Measurements from ENCODE around the gene PAX1.

Gene PAX1

DNA sequence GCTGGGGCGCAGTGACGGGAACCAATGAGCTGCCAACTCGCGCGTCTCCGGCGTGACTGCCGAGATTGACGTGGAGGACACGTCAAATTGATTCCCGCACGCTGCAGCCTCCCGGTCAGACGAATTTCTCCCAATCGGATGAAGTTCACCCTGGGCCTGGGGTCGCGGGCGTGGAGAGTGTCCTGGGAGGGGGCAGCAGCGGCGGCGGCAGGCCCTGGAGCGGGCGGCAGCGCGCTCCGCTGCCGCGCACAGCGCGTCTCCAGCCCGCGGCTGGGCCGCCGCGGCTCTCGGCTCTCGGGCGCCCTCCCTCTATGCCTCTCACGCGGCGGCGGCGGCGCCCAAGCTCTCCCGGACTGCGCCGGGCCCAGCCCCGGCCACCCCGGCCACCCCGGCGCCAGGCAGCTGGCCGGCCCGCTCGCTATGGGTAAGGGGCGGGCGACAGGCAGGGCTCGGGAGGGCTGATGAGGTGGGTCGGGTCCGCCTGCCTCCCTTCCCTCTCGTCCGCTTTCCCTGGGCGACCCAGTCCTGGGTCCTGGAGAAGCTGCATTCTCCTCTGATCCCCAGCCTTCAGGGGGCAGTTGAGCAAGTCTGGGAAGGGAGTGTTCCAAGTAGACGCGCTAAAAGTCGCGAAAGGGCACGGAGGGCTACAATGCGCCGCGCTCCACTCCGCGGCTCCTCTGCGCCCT is at the start of gene PAX1:
TSS of gene PAX1 (plus strand) at position 90 of the 686 bp plus-strand sequence. CDS start at position 139, 49 bp downstream.
- in situ Hi-C loops (cut with MboI; ENCODE audit: low sequenced_read_pairs): no loop called here

DNA sequence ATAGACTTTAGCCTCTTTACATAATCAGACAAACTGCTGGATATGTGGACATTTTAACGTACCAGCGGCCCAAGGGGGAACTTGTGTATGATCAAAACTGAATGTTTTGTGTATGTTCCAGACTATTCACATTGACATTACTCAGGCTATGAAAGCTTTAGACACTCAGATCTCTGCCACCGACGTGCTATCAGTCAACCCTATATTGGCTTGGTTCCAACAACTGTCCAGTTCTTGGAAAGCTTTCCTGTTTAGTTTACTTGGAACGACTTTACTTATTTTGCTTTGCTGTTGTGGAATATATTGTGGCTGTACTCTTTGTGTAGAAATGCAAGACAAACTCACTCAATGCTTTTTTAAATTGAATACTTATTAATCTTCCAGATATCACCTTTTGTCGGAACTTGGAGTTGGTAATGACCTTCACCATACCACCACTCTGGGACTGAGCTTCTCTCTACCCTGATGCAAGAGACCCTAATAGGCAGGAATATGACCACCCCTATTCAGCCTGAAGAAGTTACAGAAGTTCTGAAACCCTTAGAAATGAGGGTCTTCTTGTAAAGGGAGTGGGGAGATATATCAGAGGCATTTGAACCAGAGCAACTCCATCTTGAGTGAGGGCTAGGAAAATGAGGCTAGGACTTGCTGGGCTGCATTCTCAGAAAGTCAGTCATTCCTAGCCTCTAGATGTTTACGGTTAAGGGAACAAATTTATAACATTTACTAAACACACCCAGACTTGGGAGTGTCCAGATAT is 49.0 kb upstream of the PAX1 start:
- in situ Hi-C loops (cut with MboI; ENCODE audit: low sequenced_read_pairs): no loop called here

DNA sequence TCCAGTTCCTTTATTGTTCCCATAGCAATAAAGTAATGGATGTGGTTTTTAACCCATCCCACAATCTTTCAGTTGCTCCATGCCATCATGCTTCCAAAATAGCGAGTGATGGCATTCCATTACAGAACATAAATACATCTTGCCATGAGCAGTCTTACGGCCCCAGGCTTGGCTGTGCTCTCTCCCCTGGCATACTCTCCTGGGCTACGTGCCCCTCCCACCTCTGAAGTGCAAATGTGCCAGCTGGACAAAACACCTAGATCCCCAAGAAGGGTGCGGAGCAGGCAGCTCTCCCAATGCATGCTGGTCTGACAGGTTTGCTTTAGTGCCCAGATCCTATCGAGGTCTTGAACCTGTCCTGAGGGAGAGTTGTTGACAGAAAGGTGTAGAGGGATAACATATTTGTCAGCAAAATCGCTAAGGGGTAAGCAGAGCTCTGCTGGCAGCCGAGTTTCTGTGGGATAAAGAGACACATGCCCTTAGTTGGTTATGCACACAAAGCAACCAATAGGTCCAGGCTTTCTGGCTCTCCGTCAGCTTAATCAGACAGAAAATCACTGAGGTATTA is 43.9 kb upstream of the PAX1 start:
- in situ Hi-C loops (cut with MboI; ENCODE audit: low sequenced_read_pairs): no loop called here

DNA sequence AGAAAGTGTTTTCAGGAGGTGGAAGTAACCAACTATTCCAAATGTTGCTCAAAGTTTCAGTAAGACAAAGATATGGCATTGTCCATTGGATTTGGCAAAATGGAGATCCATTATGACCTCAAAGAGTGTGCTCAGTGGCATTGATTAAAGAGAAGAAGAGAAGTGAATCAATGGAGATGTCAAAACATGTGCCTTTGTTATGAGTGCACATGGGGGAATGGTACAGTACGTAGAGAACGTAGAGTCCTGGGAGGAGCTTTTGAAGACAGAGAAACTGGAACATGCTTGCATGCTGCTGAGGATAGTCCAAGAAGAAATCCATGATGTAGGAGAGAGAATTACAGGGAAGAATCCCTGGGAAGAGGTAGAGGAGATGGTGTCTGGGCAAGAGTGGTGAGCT is 42.0 kb upstream of the PAX1 start:
- in situ Hi-C loops (cut with MboI; ENCODE audit: low sequenced_read_pairs): no loop called here

DNA sequence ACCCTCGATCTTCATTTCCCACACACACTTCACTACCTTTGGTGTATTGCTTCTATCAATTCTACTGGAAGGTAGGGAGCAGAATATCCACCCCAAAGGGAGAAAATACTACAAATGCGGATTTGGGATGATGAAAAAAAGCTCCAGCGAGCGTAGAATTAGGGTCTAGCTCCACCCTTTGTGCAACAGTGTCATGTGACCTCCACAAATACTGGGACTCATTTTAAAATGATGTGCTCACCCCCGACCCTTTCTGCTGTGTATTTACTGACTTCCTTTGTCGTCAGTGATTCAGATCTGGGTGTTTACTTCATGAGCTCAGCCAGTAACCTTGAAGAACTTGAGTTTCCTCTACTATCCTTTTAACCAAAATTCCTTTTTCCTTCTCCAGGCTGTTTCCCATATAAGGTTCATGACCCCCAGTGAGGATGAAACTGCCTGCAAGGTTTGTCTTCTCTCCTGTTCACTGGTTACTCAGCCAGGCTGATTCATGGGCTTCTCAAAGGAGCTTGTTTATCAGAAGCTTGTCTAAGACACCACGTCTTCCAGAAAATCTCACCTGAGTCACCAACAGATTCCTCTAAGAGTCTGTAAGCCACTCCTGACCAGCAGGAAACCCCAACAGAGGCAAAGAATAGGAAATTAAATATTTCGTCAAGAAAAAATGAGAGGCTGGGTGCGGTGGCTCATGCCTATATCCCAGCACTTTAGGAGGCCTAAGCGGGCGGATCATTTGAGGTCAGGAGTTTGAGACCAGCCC is 39.6 kb upstream of the PAX1 start:
- in situ Hi-C loops (cut with MboI; ENCODE audit: low sequenced_read_pairs): no loop called here

DNA sequence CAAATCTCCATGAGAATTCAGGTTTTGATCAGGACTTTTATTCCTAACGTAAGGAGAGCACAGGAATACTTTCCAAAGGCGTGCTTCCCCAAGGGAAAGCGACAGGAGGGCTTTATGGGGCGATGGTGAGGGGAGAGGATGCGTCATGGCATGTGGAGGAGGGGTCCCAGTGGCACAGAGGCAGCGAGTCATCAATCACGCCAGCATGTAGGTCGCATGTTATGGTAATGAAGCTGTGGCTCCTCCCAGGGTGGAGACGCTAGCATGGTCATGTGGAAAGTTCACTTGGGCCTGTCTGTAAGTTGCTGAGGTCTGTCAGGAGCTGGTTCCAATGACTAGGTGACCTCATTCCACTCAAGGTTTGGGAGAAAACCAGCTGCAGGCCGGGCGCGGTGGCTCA is 35.3 kb upstream of the PAX1 start:
- in situ Hi-C loops (cut with MboI; ENCODE audit: low sequenced_read_pairs): no loop called here

DNA sequence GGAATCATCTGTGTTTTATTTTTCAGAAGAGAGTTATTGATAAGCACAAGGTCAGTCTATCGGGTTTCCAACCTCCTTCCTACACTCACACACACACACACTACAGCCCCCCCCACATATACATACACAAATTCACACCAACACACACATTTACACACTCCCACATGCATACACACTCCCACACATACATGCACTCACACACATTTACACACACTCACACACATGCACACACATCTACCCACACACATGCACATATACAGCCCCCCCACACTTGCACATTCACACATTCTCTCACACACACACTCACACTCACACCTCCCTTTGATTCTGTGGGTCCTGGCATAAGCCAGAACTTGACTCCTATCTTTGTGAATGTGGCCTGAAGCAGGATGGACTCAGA is 34.5 kb upstream of the PAX1 start:
- in situ Hi-C loops (cut with MboI; ENCODE audit: low sequenced_read_pairs): no loop called here

DNA sequence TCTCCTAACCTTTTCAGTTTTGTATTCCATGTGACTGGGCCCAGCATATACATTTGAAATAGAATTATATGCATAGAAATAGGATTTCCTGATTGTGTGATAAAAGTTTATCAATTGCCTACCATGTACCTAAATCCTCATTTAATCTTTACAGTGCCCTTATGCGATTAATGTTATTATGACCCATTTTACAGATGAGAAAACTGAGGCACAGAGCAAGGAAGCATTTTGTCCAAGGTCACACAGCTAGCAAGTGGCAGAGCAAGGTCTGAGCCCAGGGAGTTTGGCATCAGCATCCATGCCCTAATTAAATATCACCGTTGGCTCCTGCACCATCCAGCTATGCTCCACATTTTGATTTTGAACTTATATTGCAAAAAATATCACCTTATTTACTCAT is 28.2 kb upstream of the PAX1 start:
- in situ Hi-C loops (cut with MboI; ENCODE audit: low sequenced_read_pairs): no loop called here

DNA sequence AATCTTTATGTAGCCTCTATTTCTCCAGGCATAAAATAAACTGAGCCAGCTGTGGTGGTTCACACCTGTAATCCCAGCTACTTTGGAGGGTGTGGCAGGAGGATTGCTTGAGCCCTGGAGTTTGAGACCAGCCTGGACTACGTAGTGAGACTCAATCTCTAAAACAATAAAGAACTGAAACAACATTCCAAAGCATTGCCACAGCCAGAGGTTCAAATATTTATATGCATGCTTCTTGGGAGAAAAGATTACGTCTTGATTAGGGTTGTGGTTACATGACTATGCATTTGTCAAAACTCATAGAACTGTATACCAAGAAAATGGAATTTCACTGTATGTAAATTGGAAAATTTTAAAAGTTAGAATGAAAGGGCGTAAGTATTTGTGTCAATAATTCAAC is 27.7 kb upstream of the PAX1 start:
- in situ Hi-C loops (cut with MboI; ENCODE audit: low sequenced_read_pairs): no loop called here

DNA sequence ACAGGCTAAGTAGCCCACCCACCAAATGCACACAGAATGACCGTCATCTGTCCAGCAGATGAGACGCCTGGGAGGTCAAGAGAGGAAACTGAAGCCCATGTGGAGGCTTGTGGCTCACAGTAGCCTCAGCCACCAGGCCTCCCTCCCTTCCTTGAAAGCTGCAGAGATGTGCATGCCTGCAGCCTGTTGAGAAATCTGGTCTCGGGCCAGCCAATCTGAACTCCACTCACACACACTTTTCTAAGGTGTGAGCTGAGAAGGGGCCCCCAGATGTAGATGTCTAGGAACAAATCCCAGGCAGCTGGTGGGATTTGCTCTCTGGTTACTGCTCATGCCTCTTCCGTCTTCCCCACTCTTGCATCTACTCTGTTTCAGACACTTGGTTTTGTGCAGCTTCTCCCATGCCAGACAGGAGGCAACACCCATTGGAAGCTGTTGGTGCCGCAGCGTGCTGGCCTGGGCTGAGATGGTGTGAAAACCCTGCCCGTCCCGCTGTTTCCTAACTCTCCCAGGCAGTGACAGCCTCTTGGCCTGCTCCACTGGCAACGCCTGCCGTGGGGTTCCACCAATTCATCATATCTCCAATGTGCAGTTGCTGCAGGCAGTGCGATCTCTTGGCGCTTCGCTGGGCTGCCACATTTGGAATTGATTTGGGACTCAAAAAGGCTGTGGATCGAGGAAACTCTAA is 24.1 kb upstream of the PAX1 start:
- in situ Hi-C loops (cut with MboI; ENCODE audit: low sequenced_read_pairs): no loop called here

DNA sequence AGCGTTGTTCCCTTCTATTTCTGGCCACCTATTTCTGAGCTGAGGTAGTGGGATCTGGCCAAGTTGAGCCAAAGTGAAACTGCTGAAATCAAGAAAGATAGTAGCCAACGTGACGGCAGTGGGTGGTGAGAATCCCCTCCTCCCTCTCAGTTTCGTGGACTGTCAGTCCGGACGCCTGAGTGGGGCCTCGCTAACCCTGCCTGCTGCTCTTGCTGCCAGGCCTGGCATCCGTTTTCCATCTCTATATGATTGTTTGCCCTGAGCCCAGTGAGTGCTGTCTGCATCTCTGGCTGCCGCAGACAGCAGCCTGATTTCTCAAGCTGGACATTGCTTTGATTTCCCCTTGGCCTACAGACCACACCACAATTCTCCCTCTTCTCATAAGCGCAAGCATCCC is 23.5 kb upstream of the PAX1 start:
- in situ Hi-C loops (cut with MboI; ENCODE audit: low sequenced_read_pairs): no loop called here

DNA sequence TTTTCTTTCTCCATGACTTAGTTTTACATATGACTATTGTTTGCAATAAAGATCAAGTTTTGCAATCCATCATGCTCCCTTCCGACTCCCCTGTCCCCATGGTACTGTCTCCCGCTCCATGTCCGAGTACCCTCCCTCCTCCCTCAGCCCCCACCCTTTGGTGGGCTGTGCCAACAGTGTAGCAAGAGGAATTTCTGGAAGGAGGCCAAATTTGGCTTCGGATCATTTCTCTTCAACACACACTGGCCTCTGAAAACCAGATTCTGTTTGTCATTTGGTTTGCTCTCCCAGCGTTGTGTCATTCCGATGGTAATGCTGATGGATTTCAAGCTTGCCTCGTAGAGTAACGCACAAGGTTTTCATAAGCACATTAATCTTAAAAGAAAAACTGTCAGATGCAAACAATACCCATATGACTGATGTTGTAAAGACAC is 22.9 kb upstream of the PAX1 start:
- in situ Hi-C loops (cut with MboI; ENCODE audit: low sequenced_read_pairs): no loop called here

DNA sequence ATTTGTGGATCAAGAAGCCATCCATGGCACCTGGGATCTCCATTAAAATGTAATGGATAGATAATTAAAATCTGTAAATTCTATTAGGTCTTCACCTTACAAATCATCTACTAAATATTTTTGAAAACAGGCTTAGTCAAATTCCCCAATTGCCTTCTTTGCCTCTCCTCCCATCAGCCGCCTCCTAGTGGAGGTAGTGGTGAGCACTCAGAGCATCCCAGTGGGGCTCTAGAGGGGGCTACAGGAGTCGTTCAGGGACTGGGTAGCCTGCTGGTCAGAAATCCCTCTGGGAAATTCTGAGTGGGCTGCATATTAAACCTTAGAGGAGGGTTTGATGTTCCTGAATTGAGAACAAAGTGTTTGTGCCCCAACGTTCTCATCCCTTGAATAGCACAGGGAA is 20.8 kb upstream of the PAX1 start:
- in situ Hi-C loops (cut with MboI; ENCODE audit: low sequenced_read_pairs): no loop called here

DNA sequence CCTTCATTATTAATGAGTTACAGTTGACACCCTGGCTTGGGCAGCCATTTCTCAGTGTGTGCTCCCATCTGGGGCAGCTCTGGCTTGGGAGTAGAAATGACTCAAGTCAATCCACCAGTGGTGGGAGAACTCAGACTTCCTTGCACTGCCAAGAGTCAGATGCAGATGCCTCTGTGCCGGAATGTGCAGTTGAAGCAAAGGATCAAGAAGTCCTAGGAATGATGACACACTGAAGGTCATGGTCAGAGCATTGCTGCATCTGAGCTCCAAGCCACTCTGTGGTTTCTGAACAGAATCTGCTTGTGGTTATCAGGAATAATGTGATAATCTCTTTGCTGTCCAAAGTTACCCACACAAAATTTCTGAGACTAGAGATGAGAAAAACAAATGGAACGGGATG is 19.5 kb upstream of the PAX1 start:
- in situ Hi-C loops (cut with MboI; ENCODE audit: low sequenced_read_pairs): no loop called here

DNA sequence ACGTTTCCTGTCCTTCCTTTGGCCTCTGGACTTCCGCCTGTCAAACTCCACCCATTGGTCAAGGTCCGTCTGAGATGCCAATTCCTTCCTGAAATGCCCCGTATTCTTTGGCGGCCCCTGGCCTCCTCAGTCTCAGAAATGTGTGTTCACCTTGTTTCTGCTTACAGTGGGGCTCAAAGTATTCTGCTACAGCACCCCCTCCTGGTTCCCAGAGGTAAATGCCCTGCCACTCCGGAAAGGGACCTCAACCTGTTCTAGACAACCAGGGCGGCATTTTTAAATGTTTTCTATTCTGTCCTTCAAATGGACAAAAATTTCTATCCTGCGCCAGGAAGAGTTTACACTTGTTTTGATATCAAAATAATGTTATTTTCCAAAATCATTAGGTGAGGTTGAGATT is 12.1 kb upstream of the PAX1 start:
- in situ Hi-C loops (cut with MboI; ENCODE audit: low sequenced_read_pairs): no loop called here

DNA sequence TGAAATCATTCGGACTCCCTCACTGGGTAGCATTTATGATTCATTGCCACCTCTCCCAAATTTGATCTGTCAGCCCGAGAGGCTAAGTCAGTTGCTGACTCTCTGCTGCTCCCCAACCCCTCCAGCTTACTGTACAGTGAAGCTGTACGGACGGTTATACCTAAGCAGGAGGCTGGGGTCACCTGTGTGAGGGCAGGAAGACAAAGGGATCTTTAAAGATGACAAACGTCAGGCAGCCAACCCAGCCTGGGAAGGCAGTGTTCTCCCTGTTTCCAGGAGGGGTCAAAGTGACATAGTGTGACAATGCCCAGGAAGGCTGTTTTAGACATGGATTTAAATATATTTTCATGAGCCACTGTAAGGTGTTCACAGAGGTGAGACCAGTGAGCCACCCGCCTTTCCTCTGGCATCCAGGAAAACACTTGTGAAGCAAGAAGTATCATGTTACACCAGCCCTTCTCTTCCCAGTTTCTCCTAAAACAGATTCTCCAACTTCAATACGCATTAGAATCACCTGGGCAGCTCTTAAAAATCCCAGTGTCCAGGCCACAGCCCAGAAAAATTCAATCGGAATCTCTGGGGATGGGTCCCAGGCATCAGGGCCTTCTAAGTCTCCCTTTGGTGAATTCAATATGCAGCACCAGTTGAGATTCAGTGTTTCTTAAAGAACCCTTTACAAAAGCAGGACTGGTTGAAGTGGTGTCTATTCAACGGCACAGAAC is 6.8 kb upstream of the PAX1 start:
- in situ Hi-C loops (cut with MboI; ENCODE audit: low sequenced_read_pairs): no loop called here

DNA sequence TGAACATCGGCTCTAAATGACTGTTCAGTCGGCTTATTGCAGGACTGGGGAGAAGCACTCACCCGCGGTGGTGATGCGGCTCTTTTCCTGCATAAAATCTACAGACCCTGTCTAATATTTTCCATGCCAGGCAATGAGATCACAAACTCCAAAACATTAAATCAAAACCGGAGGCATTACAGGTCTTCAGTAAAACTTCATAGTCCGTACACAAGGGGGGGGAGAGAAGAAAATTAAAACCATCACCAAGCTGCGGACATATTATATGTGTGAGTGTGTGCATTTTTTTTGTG is 6.3 kb upstream of the PAX1 start:
- in situ Hi-C loops (cut with MboI; ENCODE audit: low sequenced_read_pairs): no loop called here

DNA sequence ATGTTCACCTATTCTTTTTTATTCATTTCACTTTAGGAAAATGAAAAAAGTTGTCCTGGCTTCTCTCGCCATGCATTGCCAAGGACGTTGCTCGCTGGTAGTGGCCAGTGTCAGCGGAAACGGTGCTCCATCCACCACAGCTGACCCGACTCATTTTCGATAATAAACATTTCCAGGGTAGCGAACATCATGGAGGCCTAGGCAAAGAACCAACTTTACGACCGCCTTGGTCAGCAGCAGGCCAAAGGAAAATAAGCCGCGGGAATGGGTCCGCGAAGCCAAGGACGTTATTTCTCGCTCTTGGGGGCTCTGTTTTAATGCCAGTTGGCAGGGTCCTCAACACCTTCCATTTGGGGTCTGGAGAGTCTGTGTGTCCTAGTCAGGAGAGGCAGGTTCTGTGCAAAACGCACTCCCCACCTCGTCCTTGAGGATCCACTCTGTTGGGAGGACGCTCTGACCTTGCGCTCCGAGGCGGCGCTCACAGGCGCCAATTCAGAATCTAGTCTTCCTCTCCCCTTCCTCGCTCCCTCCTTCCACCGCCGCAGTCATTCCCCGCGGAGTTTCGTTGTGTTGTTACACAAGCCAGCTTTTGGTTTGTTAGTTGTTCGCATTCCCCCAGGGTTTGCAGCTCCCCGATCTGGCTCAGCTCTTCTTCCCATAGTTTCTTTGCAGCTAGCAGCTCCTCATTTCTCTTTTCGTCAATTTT is 4.1 kb upstream of the PAX1 start:
- in situ Hi-C loops (cut with MboI; ENCODE audit: low sequenced_read_pairs): no loop called here

DNA sequence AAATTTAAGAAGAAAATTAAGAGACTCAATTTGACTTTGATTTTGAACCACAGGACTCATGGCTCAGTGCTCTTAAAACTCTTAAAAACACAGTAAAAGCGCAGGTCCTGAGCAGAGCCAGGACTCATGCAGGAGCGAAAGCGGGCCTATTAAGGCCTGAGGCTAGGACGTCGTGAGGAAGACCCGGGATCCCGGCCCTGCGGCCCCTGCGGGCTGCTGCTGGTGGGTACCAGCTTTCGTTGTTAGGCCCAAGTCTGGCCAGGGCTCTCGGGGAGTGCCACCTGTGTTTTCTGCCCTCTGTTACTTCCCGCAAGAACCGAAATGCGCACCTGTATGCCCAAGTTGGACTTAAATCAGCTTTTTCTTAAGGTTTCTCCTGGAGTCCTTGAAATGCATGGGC is 3.4 kb upstream of the PAX1 start:
- in situ Hi-C loops (cut with MboI; ENCODE audit: low sequenced_read_pairs): no loop called here
